GM12878 (cell line): ENCODE measurements around the gene JCHAIN. TPM values are rescaled to one million over a fixed set of nuclear protein-coding genes. Genes with fewer than 3 reads are reported as not detected.
A peak's percentile ranks its signal among the peaks of the same experiment; 100 is the strongest.

Experiments
- BHLHE40 ChIP-seq, 2 experiments: fragments of 450-650 bp in 1 of 2; IDR thresholded peaks; 2 replicates each; pipeline ENCODE4 v1.6.1; 2011 to 2017; ENCODE audit warnings: low read depth in 2 of 2, borderline replicate concordance in 1 of 2, improper control_type of control experiment in 1 of 2, low read length in 1 of 2, mild to moderate bottlenecking in 1 of 2
- CBFB ChIP-seq: IDR thresholded peaks from 2 replicates; pipeline ENCODE4 v1.6.1; 2016; ENCODE audit warnings: antibody characterized with exemption, low read depth
- DPF2 ChIP-seq: fragments of 450-650 bp; IDR thresholded peaks from 2 replicates; pipeline ENCODE4 v1.6.1; 2017; ENCODE audit warnings: mild to moderate bottlenecking
- E4F1 ChIP-seq: fragments of 450-650 bp; IDR thresholded peaks from 2 replicates; pipeline ENCODE4 v1.6.1; 2018; ENCODE audit warnings: borderline replicate concordance, mild to moderate bottlenecking; ENCODE audit not compliant: partially characterized antibody
- FOXK2 ChIP-seq: fragments of 450-650 bp; IDR thresholded peaks from 2 replicates; pipeline ENCODE4 v1.6.1; 2017; ENCODE audit warnings: mild to moderate bottlenecking, moderate library complexity
- HDAC6 ChIP-seq: fragments of 200-600 bp; sonication (generic); IDR thresholded peaks from one replicate; pipeline ENCODE4 v1.8.0; 2017; ENCODE audit warnings: antibody characterized with exemption; ENCODE audit not compliant: unreplicated experiment
- HSF1 ChIP-seq: fragments of 150-350 bp; IDR thresholded peaks from 2 replicates; pipeline ENCODE4 v1.6.1; 2014; ENCODE audit warnings: mild to moderate bottlenecking, low read depth, low read length
- IKZF1 ChIP-seq: fragments of 450-650 bp; conservative IDR thresholded peaks from 2 replicates; pipeline ENCODE4 v1.6.1; 2017; ENCODE audit warnings: antibody characterized with exemption, mild to moderate bottlenecking
- KAT2A ChIP-seq: conservative IDR thresholded peaks from 2 replicates; pipeline ENCODE4 v1.6.1; 2011; ENCODE audit warnings: low read depth, low read length; ENCODE audit not compliant: control insufficient read depth
- MEF2A ChIP-seq: IDR thresholded peaks from 2 replicates; pipeline ENCODE4 v1.6.1; 2011; ENCODE audit warnings: low read depth, mild to moderate bottlenecking, low read length, moderate library complexity; ENCODE audit not compliant: insufficient read depth
- MTA2 ChIP-seq: fragments of 450-650 bp; IDR thresholded peaks from 2 replicates; pipeline ENCODE4 v1.6.1; 2016; ENCODE audit warnings: low read depth, mild to moderate bottlenecking, moderate library complexity
- NFYB ChIP-seq: IDR thresholded peaks from 2 replicates; pipeline ENCODE4 v1.6.1; 2011; ENCODE audit warnings: low read depth, mild to moderate bottlenecking, low read length, improper control_type of control experiment, moderate library complexity; ENCODE audit not compliant: insufficient read depth
- NR2C1 ChIP-seq: fragments of 450-650 bp; IDR thresholded peaks from 2 replicates; pipeline ENCODE4 v1.6.1; 2017; ENCODE audit warnings: antibody characterized with exemption, mild to moderate bottlenecking, moderate library complexity
- NR2C2 ChIP-seq: IDR thresholded peaks from 2 replicates; pipeline ENCODE4 v1.6.1; 2011; ENCODE audit warnings: borderline replicate concordance, low read depth; ENCODE audit not compliant: control insufficient read depth, insufficient read length
- PAX5 ChIP-seq: IDR thresholded peaks from 2 replicates; pipeline ENCODE4 v1.6.1; 2011; ENCODE audit warnings: low read depth, low read length, borderline replicate concordance
- PAX8 ChIP-seq: fragments of 450-650 bp; IDR thresholded peaks from 2 replicates; pipeline ENCODE4 v1.6.1; 2017; ENCODE audit warnings: mild to moderate bottlenecking, moderate library complexity
- RB1 ChIP-seq: fragments of 450-650 bp; formaldehyde crosslinking; IDR thresholded peaks from 2 replicates; pipeline ENCODE4 v1.6.1; 2017; ENCODE audit warnings: mild to moderate bottlenecking, borderline replicate concordance
- RELA ChIP-seq: fragments of 450-650 bp; IDR thresholded peaks from 2 replicates; pipeline ENCODE4 v1.8.0; 2014; ENCODE audit warnings: borderline replicate concordance; ENCODE audit not compliant: partially characterized antibody
- REST ChIP-seq: IDR thresholded peaks from 2 replicates; pipeline ENCODE4 v1.6.1; 2012; ENCODE audit warnings: mild to moderate bottlenecking, low read depth, low read length
- SMARCA5 ChIP-seq: fragments of 450-650 bp; IDR thresholded peaks from 2 replicates; pipeline ENCODE4 v1.6.1; 2017; ENCODE audit warnings: mild to moderate bottlenecking
- SREBF2 ChIP-seq: IDR thresholded peaks from 2 replicates; pipeline ENCODE4 v1.6.1; 2012; ENCODE audit warnings: mild to moderate bottlenecking, low read length
- TCF12 ChIP-seq: IDR thresholded peaks from 2 replicates; pipeline ENCODE4 v1.6.1; 2011; ENCODE audit warnings: low read depth, mild to moderate bottlenecking, low read length
- USF1 ChIP-seq: IDR thresholded peaks from 2 replicates; pipeline ENCODE4 v1.6.1; 2011; ENCODE audit warnings: borderline replicate concordance, low read depth, mild to moderate bottlenecking, moderate library complexity, mixed read lengths, low read length; ENCODE audit not compliant: insufficient read depth; ENCODE audit errors: extremely low read length
- ZNF274 ChIP-seq: IDR thresholded peaks from one replicate; pipeline ENCODE4 v1.8.0; 2011; ENCODE audit not compliant: insufficient read length, insufficient read depth
- polyA plus RNA-seq, 11 experiments: library from polyadenylated mRNA; depleted of rRNA in 4 of 11; unstranded in 6 of 11; stranded (reverse) in 5 of 11; fragments of >200 nt; fragmentation: Nextera tagmentation in 4 of 11; fragmentation: Illumina TruSeq in 1 of 11; extraction: Ambion mirVana in 4 of 11; extraction: Trizol in 1 of 11; gene quantifications; 1 replicate in 1 of 11; 2 replicates in 10 of 11; pipeline versions ENCODE4 v1.2.1 to v1.2.3, GENCODE V29; 2011 to 2016; ENCODE audit warnings: inconsistent platforms in 2 of 11, missing spikeins in 2 of 11, low read depth in 1 of 11
- total RNA-seq, 4 experiments: library from RNA; depleted of rRNA in 3 of 4; stranded (reverse); fragments of >200 nt in 3 of 4; fragmentation: Illumina TruSeq in 1 of 4; extraction: Trizol in 1 of 4; gene quantifications; 2 replicates each; pipeline versions ENCODE4 v1.2.1 to v1.2.3, GENCODE V29; 2013 to 2021

The JCHAIN gene
- total and polyA plus RNA-seq, 10 of the 15 experiments (the other 5 are each of a cell fraction or from before 2014, with no cell fraction given) = 188 to 1,045 (median 486) TPM

GRCh38 chr4:70678383-70678999 is 12.2 kb upstream of the JCHAIN start (continued):
- TF ChIP-seq IKZF1 = peak; percentile 77
- peak; percentile 97 for TF ChIP-seq TCF12
- TF ChIP-seq RB1 = no peak
- TF ChIP-seq PAX5 = peak; percentile 55; the same call in 1 of the 2 replicates
- no peak for TF ChIP-seq PAX8
- TF ChIP-seq MTA2 = peak; percentile 88
- no peak for TF ChIP-seq SMARCA5
- no peak for TF ChIP-seq RELA
- no peak; the same call in 1 of the 2 replicates for TF ChIP-seq REST
- TF ChIP-seq E4F1 = no peak
- TF ChIP-seq DPF2 = peak; percentile 81
- TF ChIP-seq MEF2A = peak; percentile 92
- TF ChIP-seq NR2C1 = no peak
- TF ChIP-seq NR2C2 = no peak
- no peak for TF ChIP-seq SREBF2
- TF ChIP-seq BHLHE40 (IDR thresholded peaks at IDR 0.05; ENCODE audit: borderline replicate concordance in 1 of 2, low read depth in 2 of 2, low read length in 1 of 2) = peak; percentile 83 to 87
- TF ChIP-seq USF1 = no peak
- no peak for TF ChIP-seq KAT2A
- TF ChIP-seq HDAC6 = no peak
- TF ChIP-seq CBFB = peak; percentile 97
- no peak for TF ChIP-seq NFYB
- TF ChIP-seq FOXK2 = no peak
- no peak for TF ChIP-seq HSF1
- TF ChIP-seq ZNF274 = no peak
